HK-2 (cell line): ENCODE measurements around the gene RETREG1.

Experiments
- DNase-seq: peaks from one replicate; pipeline ENCODE4 v3.0.0-alpha.2; 2018; ENCODE audit not compliant: unreplicated experiment

Gene RETREG1

GRCh38 chr5:16528382-16529110 lies 88.3 kb downstream of the RETREG1 start:
- no peak for DNase-seq

DNA sequence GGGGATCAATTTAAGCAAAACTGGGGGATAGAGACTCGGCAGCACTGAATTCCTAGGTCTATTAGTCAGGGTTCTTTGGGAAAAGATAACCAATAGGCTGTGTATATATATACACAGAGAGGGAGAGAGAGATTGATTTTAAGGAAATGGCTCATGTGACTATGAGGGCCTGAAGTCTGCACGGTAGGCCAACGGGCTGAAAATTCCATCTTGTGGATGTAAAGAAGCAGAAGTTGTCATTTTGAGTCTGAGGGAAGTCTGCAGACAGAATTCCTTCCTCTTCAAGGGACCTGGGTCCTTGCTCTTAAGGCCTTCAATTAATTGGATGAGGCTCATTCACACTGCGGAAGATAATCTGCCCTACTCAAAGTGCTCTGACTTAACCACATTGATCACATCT lies 91.1 kb downstream of the RETREG1 start:
- no peak for DNase-seq

DNA sequence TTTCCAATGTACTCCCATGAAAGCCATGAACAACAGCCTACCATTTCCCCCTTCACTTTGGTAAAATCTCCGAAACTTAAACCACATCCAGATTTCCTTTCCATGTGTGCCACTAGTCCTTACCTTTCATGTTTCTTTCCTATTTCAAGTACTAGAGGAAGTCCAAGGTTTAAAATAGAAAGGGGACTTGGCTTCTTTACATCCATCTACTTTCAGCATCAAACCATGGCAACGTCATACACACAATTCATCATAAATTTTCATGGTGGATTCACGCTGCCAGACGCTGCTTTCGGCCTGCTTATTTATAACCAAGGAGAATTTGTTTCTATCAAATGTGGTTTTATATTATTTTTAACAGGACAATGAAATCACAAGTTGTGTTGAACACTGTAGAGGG lies 92.5 kb downstream of the RETREG1 start:
- DNase-seq, result no peak

- DNase-seq, result no peak
Observed at GRCh38 chr5:16521521-16522483, 95.0 kb downstream of the RETREG1 start.

- no peak for DNase-seq
Observed at GRCh38 chr5:16520841-16521240, 96.0 kb downstream of the RETREG1 start.

DNA sequence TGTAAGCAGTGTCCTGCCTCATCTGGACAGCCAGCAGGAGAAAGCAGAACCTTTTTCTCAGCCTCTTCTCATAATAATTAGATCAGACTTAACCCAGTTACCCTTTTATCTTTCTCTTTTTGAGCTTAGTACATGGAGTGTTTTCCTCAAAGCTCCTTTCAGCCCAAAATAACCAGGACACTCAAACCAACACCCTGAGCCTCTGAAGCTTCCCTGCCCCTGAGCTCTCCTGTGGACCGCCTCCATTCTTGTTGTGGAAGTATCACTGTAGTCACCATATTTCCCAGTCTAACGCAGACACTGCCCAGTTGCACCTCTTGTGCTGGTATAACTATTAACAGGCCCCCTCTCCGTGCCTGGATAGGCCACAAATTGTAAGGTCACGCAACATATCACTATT lies 97.4 kb downstream of the RETREG1 start:
- DNase-seq, result no peak

- DNase-seq, result no peak
Observed at GRCh38 chr5:16518606-16519005, 98.2 kb downstream of the RETREG1 start.

- no peak for DNase-seq
Observed at GRCh38 chr5:16515532-16515931, 101.3 kb downstream of the RETREG1 start.

DNA sequence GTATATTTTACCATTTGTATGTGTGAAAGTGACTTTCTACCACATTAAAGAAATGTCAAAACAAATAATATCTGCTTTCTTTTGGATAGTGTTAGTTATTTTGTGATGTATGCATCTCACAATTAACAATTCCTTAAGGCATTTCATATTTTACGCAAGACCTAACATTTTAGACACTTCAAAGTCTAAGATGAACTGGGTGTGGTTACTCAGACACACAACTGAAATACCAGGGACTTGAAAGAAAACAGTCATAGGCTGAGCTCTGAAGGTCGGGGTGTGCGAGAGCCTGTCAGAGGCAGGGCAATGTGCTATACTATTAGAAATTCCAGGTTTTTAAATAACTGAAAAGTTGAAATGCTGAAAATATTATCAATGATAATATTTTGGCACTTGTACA lies 106.7 kb downstream of the RETREG1 start:
- DNase-seq, result no peak

GRCh38 chr5:16508730-16509531 lies 107.9 kb downstream of the RETREG1 start:
- peak; percentile 49 for DNase-seq

- DNase-seq, result no peak
Observed at GRCh38 chr5:16507716-16508115, 109.1 kb downstream of the RETREG1 start.

GRCh38 chr5:16505904-16506303 lies 110.9 kb downstream of the RETREG1 start:
- no peak for DNase-seq

GRCh38 chr5:16505140-16505891 lies 111.5 kb downstream of the RETREG1 start:
- DNase-seq, result no peak

GRCh38 chr5:16504571-16504970 lies 112.2 kb downstream of the RETREG1 start:
- no peak for DNase-seq

DNA sequence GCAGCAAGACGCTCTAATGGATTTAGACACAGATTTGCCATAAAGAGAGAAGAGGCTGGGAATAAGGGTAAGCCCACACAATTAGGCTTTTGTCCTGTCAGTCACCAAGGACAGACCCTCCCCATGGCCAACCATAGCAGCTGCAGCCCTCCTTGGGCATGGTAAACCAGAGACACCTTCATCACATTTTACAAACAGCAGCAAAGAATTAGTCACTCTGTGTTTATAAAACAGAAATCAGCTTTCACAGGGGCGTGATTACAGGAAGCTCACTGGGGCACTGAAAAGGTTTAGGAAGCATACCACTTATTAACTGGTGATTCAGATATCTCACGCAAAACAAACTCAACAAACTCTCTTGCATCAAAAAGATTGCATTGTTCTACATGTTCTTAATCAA lies 113.9 kb downstream of the RETREG1 start:
- peak; percentile 6 for DNase-seq

DNA sequence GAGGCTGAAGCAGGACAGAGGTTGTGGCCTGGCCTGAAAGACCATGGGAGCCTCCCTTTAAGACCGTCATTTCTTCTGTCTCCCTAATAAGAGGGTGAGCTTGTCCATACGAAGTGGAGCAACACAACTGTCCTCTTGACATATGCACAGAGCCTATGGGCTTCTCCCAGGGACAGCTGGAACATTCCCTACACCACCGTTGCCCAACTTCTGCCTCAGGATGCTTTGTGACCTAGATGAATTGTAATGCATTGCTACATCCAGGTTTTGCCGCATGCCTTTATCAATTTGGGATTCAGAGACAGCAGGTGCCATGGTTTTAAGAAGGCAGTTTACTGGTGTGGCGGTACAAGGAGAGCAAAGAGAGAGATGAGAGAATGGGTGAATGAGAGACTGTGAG lies 116.8 kb downstream of the RETREG1 start:
- DNase-seq, result no peak

DNA sequence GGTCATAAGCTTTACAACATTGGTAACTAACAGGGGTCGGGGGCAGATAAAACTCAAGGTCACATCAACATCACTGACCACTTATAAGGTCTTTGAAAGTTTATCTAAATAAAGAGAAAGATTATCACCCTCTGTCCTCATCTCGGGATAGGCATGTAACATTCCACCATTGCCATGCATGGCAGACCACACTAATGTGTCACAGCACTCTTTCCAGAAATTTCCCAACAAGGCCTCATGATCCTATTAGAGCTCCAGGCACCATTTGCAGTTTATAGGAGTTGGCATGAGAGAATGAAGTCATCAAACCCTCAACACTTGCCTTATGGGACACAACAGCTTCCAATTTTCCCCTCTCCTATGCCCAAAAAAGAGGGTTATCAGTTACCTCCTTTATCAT lies 119.3 kb downstream of the RETREG1 start:
- DNase-seq, result no peak

GRCh38 chr5:16493261-16493660 lies 123.5 kb downstream of the RETREG1 start:
- DNase-seq, result no peak

- DNase-seq, result no peak
Observed at GRCh38 chr5:16492398-16493140, 124.2 kb downstream of the RETREG1 start.

- no peak for DNase-seq
Observed at GRCh38 chr5:16490911-16491310, 125.9 kb downstream of the RETREG1 start.

DNA sequence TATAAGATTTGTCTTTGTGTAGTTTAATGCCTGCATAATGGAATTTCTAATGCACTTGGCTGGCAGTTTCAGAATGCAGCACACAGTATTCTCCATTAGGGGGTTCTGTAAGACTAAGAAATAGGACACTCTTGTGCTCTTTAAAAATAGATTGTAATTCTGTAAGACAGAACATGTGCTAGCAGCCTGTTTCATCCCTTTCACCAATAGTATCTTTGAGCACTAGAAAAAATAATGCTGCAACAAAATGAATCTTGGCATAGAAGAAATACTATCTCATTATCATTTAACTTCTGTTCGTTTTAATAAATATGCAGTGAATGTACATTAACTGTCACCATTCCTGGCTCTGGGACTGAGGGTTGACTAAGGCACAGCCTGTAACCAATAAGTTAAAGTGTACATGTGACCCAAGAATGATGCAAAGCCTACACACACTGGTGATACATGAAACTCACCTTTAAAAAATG lies 127.4 kb downstream of the RETREG1 start:
- no peak for DNase-seq
